HepG2 (cell line): ENCODE results near the gene VPS37D. TPM values are rescaled to one million over a fixed set of nuclear protein-coding genes. Genes with fewer than 3 reads are reported as not detected.

Experiments
- ATAC-seq: fragments of 200-7000 bp; cut with Tn5 transposase; 3 replicates; pipeline ENCODE4 v1.9.1; 2020; ENCODE audit warnings: mild to moderate bottlenecking, moderate library complexity
- BruUV-seq: library from RNA; stranded (reverse); fragments of 400-500 nt; replicated peaks from 2 replicates; lab custom pipeline; 2021; lab: Mats Ljungman, UMichigan
- CTCF ChIA-PET: fragments of 300-600 bp; formaldehyde crosslinking; extraction: SDS; loops from one replicate; lab custom pipeline; 2021; ENCODE audit warnings: low total read pairs, inconsistent platforms, low intra/inter-chr PET ratio; lab: Yijun Ruan, JAX
- POLR2A ChIA-PET: fragments of 350-600 bp; sonication (Branson Sonifier 250); formaldehyde crosslinking; loops from one replicate; lab custom pipeline; 2020; ENCODE audit warnings: antibody characterized with exemption, inconsistent platforms; lab: Yijun Ruan, JAX
- DNase-seq: peaks from one replicate; pipeline ENCODE4 v3.0.0-alpha.2; 2015; ENCODE audit warnings: low spot score
- FAIRE-seq: peaks from 3 replicates; lab custom pipeline; 2011; peaks lifted over from hg19 to GRCh38; lab: Jason Lieb, UNC
- H2AFZ ChIP-seq: one replicate; pipeline ENCODE4 v1.6.1; 2011; ENCODE audit warnings: low read length, inconsistent platforms
- H3K27ac ChIP-seq: fragments of 300-600 bp; 3 replicates; pipeline ENCODE4 v1.8.0; 2011; ENCODE audit warnings: mixed run types, mild to moderate bottlenecking, mixed read lengths, low read length, inconsistent platforms; ENCODE audit not compliant: insufficient read depth; ENCODE audit errors: extremely low read length
- H3K27me3 ChIP-seq, 2 experiments: fragments of 200-600 bp in 1 of 2; 2 replicates in 1 of 2; 3 replicates in 1 of 2; pipeline versions ENCODE4 v1.6.0 to v1.8.0; 2011; ENCODE audit warnings: low read length in 2 of 2, mild to moderate bottlenecking in 2 of 2, moderate library complexity in 2 of 2, inconsistent platforms in 1 of 2; ENCODE audit not compliant: insufficient read depth in 2 of 2, control insufficient read depth in 1 of 2
- H3K36me3 ChIP-seq, 2 experiments: fragments of 200-600 bp in 1 of 2; replicated peaks in 1 of 2; 2 replicates in 1 of 2; 3 replicates in 1 of 2; pipeline versions ENCODE4 v1.5.1 to v1.8.0; 2011; ENCODE audit warnings: low read length in 2 of 2, inconsistent platforms in 1 of 2; ENCODE audit not compliant: insufficient read depth in 2 of 2, control insufficient read depth in 1 of 2
- H3K4me1 ChIP-seq: 2 replicates; pipeline ENCODE4 v1.5.1; 2012; ENCODE audit warnings: low read length, inconsistent platforms; ENCODE audit not compliant: insufficient read depth
- H3K4me2 ChIP-seq: 2 replicates; pipeline ENCODE4 v1.6.0; 2011; ENCODE audit warnings: low read depth, low read length, inconsistent platforms
- H3K4me3 ChIP-seq, 3 experiments: fragments of 200-600 bp in 1 of 3; sonication (generic), shearing (Covaris generic) in 1 of 3; replicated peaks in 1 of 3; 2 replicates each; pipeline ENCODE4 v1.5.1; 2011 to 2016; ENCODE audit warnings: low read length in 3 of 3, inconsistent platforms in 2 of 3, low read depth in 2 of 3, mild to moderate bottlenecking in 2 of 3, control low read depth in 1 of 3, mixed read lengths in 1 of 3; ENCODE audit not compliant: insufficient read depth in 1 of 3
- H3K79me2 ChIP-seq: one replicate; pipeline ENCODE4 v1.6.1; 2011; ENCODE audit warnings: low read length, inconsistent platforms; ENCODE audit not compliant: insufficient read depth
- H3K9ac ChIP-seq: 2 replicates; pipeline ENCODE4 v1.6.0; 2011; ENCODE audit warnings: mild to moderate bottlenecking, low read depth, low read length, inconsistent platforms; ENCODE audit not compliant: insufficient read depth
- H3K9me3 ChIP-seq: 2 replicates; pipeline ENCODE4 v1.5.1; 2012; ENCODE audit warnings: mild to moderate bottlenecking, low read length
- H4K20me1 ChIP-seq: 2 replicates; pipeline ENCODE4 v1.6.0; 2011; ENCODE audit warnings: inconsistent platforms, mild to moderate bottlenecking, low read length, moderate library complexity; ENCODE audit not compliant: insufficient read depth
- CC2D1A ChIP-seq: sonication (generic); formaldehyde crosslinking; IDR thresholded peaks from 2 replicates; pipeline ENCODE4 v1.8.1; 2023; ENCODE audit warnings: mild to moderate bottlenecking, missing genetic modification reagents
- IKZF1 ChIP-seq: fragments of 450-650 bp; IDR thresholded peaks from 2 replicates; pipeline ENCODE4 v1.7.1; 2016
- NFIB ChIP-seq: sonication (generic); formaldehyde crosslinking; IDR thresholded peaks from 2 replicates; pipeline ENCODE4 v1.9.0; 2021; ENCODE audit warnings: missing genetic modification reagents, mild to moderate bottlenecking, borderline replicate concordance
- SRSF9 ChIP-seq: fragments of 200-400 bp; formaldehyde crosslinking; IDR thresholded peaks from 2 replicates; pipeline ENCODE4 v1.6.1; 2018; ENCODE audit warnings: borderline replicate concordance, mild to moderate bottlenecking, low read depth, low read length; ENCODE audit not compliant: insufficient read depth, poor library complexity, severe bottlenecking
- ZBTB46 ChIP-seq: sonication (generic); formaldehyde crosslinking; IDR thresholded peaks from 2 replicates; pipeline ENCODE4 v1.4.0; 2020; ENCODE audit warnings: mild to moderate bottlenecking, missing genetic modification reagents, borderline replicate concordance
- ZMYM4 ChIP-seq: sonication (generic); formaldehyde crosslinking; IDR thresholded peaks from 2 replicates; pipeline ENCODE4 v1.8.1; 2023; ENCODE audit warnings: mild to moderate bottlenecking, missing genetic modification reagents
- ZNF20 ChIP-seq: sonication (generic); formaldehyde crosslinking; IDR thresholded peaks from 2 replicates; pipeline ENCODE4 v1.4.0; 2020; ENCODE audit warnings: mild to moderate bottlenecking, moderate library complexity, missing genetic modification reagents
- ZNF777 ChIP-seq: sonication (generic); formaldehyde crosslinking; IDR thresholded peaks from 2 replicates; pipeline ENCODE4 v1.4.0; 2020; ENCODE audit warnings: missing genetic modification reagents
- WGBS: methylation state at CpG from one replicate; pipeline ENCODE4 v1.1.6; 2017; ENCODE audit warnings: low lambda C conversion rate; 5-methylcytosine and 5-hydroxymethylcytosine counted together
- in situ Hi-C: cut with HindIII; loops from 2 replicates; pipeline ENCODE4 v1.10.0; 2017; ENCODE audit warnings: low pct_unique_long_range_greater_than_20kb; ENCODE audit not compliant: extremely low pct_ligation_motif_present
- intact Hi-C: fragments of 100-400 bp; cut with micrococcal nuclease; formaldehyde crosslinking; loops from one replicate; pipeline ENCODE4 v1.10.0; 2022; ENCODE audit not compliant: unreplicated experiment
- polyA plus RNA-seq, 8 experiments: library from polyadenylated mRNA; depleted of rRNA in 3 of 8; stranded (reverse) in 7 of 8; unstranded in 1 of 8; fragments of >200 nt; fragmentation: Illumina TruSeq in 4 of 8; extraction: Trizol in 4 of 8; gene quantifications; 2 replicates each; pipeline versions ENCODE4 v1.2.1 to v1.2.3, GENCODE V29; 2011 to 2016; ENCODE audit warnings: low read depth in 4 of 8, missing spikeins in 1 of 8, mixed read lengths in 1 of 8; ENCODE audit not compliant: insufficient read depth in 1 of 8
- total RNA-seq, 5 experiments: library from RNA; depleted of rRNA; stranded (reverse); fragments of >200 nt; fragmentation: Illumina TruSeq; extraction: Trizol; gene quantifications; 2 replicates each; pipeline ENCODE4 v1.2.3, GENCODE V29; 2016; ENCODE audit warnings: low read depth in 1 of 5

The VPS37D gene
- total and polyA plus RNA-seq, 2 of the 13 experiments (the other 11 are each of a cell fraction or from before 2014, with no cell fraction given) = 3.8 to 6.3 TPM

DNA sequence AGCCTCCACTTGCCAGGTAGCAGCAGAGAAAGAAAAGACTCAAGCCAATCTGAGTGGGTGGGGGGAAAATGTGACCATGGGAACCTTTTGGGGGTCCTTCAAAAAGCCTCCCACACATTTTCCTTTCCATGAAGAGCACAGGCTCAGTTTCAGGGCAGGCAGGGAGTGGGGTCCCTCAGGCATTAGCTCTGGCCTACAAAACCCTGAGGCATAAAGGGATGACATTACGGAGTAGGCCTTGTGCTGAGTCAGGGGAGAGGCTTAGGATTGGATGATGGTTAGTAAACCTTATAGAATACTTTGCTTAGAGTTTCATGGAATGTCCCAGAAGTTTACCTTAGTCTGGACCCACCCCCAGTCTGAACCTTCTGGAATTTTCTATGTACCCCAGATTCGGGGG lies 12.1 kb downstream of the VPS37D start:
- 100% methylated on average over 2 of the region's 2 CpGs for WGBS

More for the DNA sequence above, 12.1 kb downstream of the VPS37D start:
- Histone ChIP-seq H3K9ac (no peak overlapping the region), H3K36me3 (no peaks in the 10 kb centered on the region), H2AFZ (no peak overlapping the region), H3K9me3 (no peaks in the 10 kb centered on the region), H3K27me3 (no peaks in the 10 kb centered on the region; a peak in 1 of 5 replicates), H3K4me3 (no peak overlapping the region), H3K27ac (peak overlapping the region; percentile 54), H3K79me2 (peaks cover 39% of the 10 kb centered on the region), H3K4me1 (peaks cover 53% of the 10 kb centered on the region), H4K20me1 (no peaks in the 10 kb centered on the region), H3K4me2 (no peak overlapping the region; the same call in 1 of the 2 replicates)
- no peak for ATAC-seq
- CTCF ChIA-PET = no interaction called here
- in situ Hi-C loops (no loop called here), intact Hi-C loops (loop anchor here (5.0 kb wide), 1 partner anchor 38 kb away; the partner anchor contains the start of gene STX1A)
- POLR2A ChIA-PET = interaction anchor here (1.7 kb wide), 1 partner anchor 57 kb away, joined by 4 read pairs; no protein-coding TSS in a partner anchor
- BruUV-seq = no TSS peak
- no peak for FAIRE-seq
- TF ChIP-seq SRSF9 = no peak
- TF ChIP-seq ZBTB46 (CRISPR knock-in tag) = no peak
- no peak for TF ChIP-seq CC2D1A (CRISPR knock-in tag)
- TF ChIP-seq ZNF777 (CRISPR knock-in tag) = no peak
- TF ChIP-seq NFIB = no peak
- no peak for TF ChIP-seq IKZF1
- no peak for TF ChIP-seq ZMYM4 (CRISPR knock-in tag)
- TF ChIP-seq ZNF20 (CRISPR knock-in tag) = no peak
- no peak for DNase-seq
